ENCODE measurements around the gene CNOT4.
A peak's percentile ranks its signal among the peaks of the same experiment; 100 is the strongest.
"Not testable (repeated sequence)": the region's sequence is repeated elsewhere in the genome, so short reads cannot be mapped to it uniquely, and the experiment has no call there.

The CNOT4 gene

GRCh38 chr7:135512135-135512887, 2.4 kb upstream of the CNOT4 start:
- DNase-seq = peak; percentile 74

DNA sequence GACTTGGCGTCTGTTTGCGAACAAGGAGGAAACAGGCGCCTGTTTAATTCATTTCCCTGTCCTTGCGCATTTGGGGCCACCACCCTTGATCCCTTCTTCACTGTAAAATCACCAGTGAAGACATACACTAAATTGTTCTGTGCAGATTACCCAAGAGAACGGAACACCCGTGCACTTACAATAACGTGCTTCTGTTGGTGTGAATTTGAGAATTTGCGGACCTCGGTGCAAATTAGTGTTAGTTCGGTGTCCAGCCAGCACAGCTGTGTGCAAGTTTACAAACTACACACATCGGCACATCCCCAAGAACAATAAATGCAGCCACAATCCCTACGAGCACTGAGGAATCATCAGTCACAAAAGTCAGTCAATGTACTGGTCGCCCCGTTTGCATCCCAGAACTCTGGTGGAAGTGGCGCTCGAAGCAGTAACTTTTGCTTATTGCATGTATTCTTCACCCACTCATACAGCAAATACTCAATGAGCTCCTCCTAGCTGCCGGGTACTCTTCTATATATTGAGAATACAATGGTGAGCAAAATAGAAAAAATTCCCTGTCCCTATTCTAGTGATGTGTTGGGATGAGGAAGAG, 786 bp upstream of the CNOT4 start:
- peak in 1 of 2 experiments; percentile 24 for DNase-seq

DNA sequence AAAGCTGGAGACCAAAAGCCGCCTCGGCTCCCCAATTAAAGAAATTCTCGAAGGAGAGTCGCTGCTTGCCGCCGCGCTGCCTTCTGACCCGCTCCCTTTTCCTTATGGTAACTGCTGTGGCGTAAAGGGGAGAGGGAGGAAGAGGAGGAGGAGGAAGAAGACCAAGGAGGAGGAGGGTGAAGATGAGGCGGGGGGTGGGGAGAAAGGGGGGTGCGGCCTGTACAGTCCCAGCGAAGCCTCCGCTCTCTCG, 388 bp downstream of the CNOT4 start:
- no peak for DNase-seq

GRCh38 chr7:135508883-135509588, 866 bp downstream of the CNOT4 start:
- DNase-seq = peak; percentile 31 to 34

DNA sequence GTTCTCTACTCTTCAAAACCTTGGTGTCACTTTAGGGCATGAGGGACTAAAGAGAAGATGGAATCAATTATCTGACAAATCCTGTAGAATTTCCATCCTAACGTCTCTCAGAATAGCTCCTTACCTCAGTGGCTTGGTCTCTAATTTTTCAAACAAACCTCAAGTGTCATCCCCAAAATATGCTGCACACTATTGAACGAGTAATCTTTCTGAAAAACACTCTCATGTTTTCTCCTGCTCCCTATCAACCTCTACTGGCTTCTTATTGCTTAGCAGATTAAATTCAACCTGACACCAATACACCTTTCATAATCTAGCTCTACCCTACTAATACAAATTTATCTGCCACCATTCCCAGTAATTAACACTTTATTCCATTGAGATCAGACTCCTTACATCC, 8.5 kb downstream of the CNOT4 start:
- DNase-seq = no peak

- DNase-seq = no peak
Observed at GRCh38 chr7:135499818-135500217, 10.1 kb downstream of the CNOT4 start.

- not testable (repeated sequence) for DNase-seq
Observed at GRCh38 chr7:135497161-135497560, 12.7 kb downstream of the CNOT4 start.

DNA sequence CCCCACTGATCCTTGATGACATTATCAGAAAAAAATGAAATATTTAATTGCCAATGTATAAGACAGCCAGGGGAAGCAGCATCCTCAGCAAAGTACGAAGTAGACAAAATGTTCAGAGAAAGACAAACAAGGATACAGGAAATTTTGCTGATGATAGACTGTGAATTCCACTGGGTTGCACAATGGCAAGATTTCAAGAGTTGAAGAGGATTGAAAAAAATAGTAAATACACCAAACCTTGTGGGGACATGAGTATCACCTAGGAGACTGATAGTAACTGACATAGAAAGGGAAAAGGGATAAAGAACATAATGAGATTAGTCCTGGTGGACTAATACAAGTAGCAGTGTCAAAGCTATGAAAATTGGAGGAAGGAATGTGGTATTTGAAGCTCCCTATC, 16.5 kb downstream of the CNOT4 start:
- DNase-seq = no peak

DNA sequence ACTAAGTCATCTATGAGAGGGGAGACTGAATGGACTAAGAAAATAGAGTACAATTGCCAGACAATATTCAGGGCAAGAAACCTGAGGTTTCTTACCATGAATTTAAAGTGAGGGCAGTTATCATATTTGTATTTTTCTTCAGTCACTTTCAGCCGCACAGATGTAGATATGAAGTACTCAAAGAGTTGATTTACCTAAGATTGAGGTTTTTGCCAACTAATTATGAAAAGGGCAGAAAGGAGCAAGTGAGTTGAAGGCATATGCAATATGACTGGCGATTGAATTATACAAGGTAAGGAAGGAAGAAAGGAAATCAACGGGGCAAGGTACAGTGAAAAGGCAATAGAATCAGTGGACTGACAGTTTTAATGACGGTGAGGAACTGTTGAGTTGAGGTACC, 17.8 kb downstream of the CNOT4 start:
- DNase-seq = no peak

- no peak for DNase-seq
Observed at GRCh38 chr7:135490783-135491182, 19.1 kb downstream of the CNOT4 start.

DNA sequence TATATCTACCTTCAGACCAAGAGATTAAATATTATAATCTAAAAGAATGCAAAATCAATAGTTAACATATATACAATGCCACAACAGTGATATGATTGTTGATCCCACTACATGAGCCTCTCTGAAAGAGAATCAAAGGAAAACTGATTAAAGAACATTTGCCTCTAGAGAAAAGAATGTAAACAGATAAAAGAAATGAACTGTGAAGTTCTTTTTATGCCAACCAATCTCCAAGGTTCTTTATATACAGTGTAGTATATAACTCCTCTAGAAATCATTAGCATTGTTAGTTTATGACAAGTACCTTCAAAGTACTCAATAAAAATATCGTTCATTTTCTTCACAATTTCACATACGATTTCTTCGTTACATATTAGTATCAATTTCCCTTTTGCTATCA, 20.1 kb downstream of the CNOT4 start:
- DNase-seq = no peak

- DNase-seq = no peak
Observed at GRCh38 chr7:135486261-135486920, 23.5 kb downstream of the CNOT4 start.

DNA sequence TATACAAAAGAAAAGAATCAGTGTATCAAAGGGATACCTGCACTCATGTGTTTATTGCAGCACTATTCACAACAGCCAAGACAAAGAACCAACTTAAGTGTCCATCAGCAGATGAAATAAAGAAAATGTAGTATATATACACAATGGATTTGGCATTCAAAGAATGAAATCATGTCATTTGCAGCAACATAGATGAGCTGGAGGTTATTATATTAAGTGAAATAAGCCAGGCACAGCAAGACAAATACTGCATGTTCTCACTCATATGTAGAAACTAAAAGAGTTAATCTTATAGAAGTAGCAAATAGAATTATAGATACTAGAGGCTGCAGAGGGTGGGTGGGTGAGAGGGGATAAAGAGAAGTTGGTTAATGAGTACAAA, 28.3 kb downstream of the CNOT4 start:
- DNase-seq = no peak

DNA sequence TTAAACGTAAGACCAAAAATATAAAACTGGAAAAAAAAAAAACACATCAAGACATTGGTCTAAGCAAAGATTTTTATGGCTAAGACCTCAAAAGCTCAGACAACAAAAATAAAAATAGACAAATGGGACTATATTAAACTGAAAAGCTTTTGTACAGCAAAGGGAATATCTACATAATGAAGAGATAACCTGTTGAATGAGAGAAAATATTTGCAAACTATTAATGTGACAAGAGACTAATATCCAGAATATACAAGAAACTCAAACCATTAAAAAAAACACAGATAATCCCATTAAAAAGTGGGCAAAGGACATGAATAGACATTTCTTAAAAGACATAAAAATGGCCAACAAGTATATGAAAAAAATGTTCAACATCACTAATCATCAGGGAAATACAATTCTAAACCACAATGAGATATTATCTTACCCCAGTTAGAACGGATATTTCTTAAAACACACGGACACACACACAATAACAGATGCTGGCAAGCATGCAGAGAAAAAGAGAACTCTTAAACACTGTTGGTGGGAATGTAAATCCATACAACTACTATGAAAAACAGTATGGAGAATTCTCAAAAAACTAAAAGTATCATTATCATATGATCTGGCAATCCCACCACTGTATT, 28.8 kb downstream of the CNOT4 start:
- no peak for DNase-seq

DNA sequence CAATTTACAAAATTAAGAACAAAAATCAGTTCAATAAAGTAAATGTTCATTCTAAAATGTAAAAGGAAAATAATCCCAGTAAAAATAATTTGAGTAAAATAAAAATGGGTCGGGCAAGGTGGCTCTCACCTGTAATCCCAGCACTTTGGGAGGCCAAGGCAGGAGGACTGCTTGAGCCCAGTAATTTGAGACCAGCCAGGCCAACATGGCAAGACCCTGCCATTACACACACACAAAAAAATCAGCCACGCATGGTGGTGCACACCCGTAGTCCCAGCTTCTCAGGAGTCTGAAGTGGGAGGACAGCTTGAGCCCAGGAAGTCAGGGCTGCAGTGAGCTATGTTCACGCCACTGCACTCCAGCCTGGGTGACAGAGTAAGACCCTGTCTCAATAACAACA, 34.4 kb downstream of the CNOT4 start:
- DNase-seq = no peak

DNA sequence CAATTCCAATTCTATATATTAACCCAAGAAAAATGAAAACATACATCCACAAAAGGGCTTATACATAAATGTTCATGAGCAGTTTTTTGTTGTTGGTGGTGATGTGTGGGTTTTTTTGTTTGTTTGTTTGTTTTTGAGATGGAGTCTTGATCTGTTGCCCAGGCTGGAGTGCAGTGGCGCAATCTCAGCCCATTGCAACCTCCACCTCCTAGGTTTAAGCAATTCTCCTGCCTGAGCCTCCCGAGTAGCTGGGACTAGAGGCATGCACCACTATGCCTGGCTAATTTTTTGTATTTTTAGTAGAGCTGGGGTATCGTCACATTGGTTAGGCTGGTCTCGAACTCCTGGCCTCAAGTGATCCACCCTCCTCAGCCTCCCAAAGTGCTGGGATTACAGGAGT, 40.2 kb downstream of the CNOT4 start:
- not testable (repeated sequence) for DNase-seq

GRCh38 chr7:135467207-135467711, 42.6 kb downstream of the CNOT4 start:
- DNase-seq = no peak

- no peak for DNase-seq
Observed at GRCh38 chr7:135466442-135467206, 43.3 kb downstream of the CNOT4 start.

- no peak for DNase-seq
Observed at GRCh38 chr7:135463908-135464307, 46.0 kb downstream of the CNOT4 start.

- no peak for DNase-seq
Observed at GRCh38 chr7:135459951-135460567, 49.8 kb downstream of the CNOT4 start.

DNA sequence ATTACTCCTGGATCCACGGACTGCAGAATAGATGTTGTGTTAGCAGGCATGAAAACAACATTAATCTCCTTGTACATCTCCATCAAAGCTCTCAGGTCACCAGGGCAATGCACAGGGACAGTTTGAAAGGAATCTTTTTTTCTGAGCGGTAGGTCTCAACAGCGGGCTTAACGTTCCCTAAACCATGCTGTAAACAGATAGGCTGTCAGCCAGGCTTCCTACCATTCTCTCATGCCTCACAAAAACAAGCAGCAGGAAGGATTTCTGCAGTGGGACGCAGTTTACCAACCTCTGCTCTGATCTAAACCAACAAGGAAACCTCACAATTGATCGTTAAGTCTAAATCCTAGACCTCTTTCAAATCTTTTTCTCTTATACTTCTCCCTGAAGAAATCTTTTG, 50.8 kb downstream of the CNOT4 start:
- no peak for DNase-seq

- no peak for DNase-seq
Observed at GRCh38 chr7:135454060-135454459, 55.8 kb downstream of the CNOT4 start.

All from NCI-H2081 (cell line).